GM18508 (cell line): ENCODE results near the gene PPARA.

ENCODE experiments used
- ATAC-seq: cut with Tn5 transposase; IDR thresholded peaks from one replicate; pipeline ENCODE4 v1.9.1; 2021; ENCODE audit warnings: moderate number of reproducible peaks; ENCODE audit not compliant: insufficient read depth, unreplicated experiment

PPARA gene

GRCh38 chr22:46162771-46163556, 12.6 kb downstream of the PPARA start:
- no peak for ATAC-seq

- no peak for ATAC-seq
These were observed 13.2 kb downstream of the PPARA start for GRCh38 chr22:46163557-46163888.

- no peak for ATAC-seq
These were observed 15.7 kb downstream of the PPARA start for GRCh38 chr22:46165977-46166376.

GRCh38 chr22:46169628-46170027, 19.3 kb downstream of the PPARA start:
- no peak for ATAC-seq

GRCh38 chr22:46171940-46172339, 21.6 kb downstream of the PPARA start:
- no peak for ATAC-seq

GRCh38 chr22:46172522-46173110, 22.3 kb downstream of the PPARA start:
- no peak for ATAC-seq

GRCh38 chr22:46173152-46173551, 22.8 kb downstream of the PPARA start:
- no peak for ATAC-seq

GRCh38 chr22:46175631-46176030, 25.3 kb downstream of the PPARA start:
- ATAC-seq: no peak

GRCh38 chr22:46176508-46177003, 26.2 kb downstream of the PPARA start:
- ATAC-seq: no peak

GRCh38 chr22:46178755-46179505, 28.6 kb downstream of the PPARA start:
- ATAC-seq: no peak

- ATAC-seq: no peak
These were observed 29.4 kb downstream of the PPARA start for GRCh38 chr22:46179748-46180147.

GRCh38 chr22:46180370-46181137, 30.2 kb downstream of the PPARA start:
- no peak for ATAC-seq

GRCh38 chr22:46183733-46184132, 33.4 kb downstream of the PPARA start:
- ATAC-seq: no peak

- ATAC-seq: no peak
These were observed 35.0 kb downstream of the PPARA start for GRCh38 chr22:46185283-46185682.

GRCh38 chr22:46187862-46188261, 37.5 kb downstream of the PPARA start:
- no peak for ATAC-seq

GRCh38 chr22:46192210-46192993, 42.1 kb downstream of the PPARA start:
- no peak for ATAC-seq

- ATAC-seq: no peak
These were observed 43.6 kb downstream of the PPARA start for GRCh38 chr22:46193898-46194310.

- ATAC-seq: no peak
These were observed 45.3 kb downstream of the PPARA start for GRCh38 chr22:46195487-46196165.

GRCh38 chr22:46196278-46196677, 46.0 kb downstream of the PPARA start:
- no peak for ATAC-seq
